Activated CD4-positive, CD25-positive, alpha-beta regulatory T cell treated with anti-CD3 and anti-CD28 coated beads, Interleukin-2, amount 50 U/mL, for 16 hours (primary cell): ENCODE results near the gene MED22.

Source experiments
- DNase-seq: peaks from one replicate; pipeline ENCODE4 v3.0.0-alpha.2; 2020; ENCODE audit warnings: low read depth, low spot score

Gene MED22

DNA sequence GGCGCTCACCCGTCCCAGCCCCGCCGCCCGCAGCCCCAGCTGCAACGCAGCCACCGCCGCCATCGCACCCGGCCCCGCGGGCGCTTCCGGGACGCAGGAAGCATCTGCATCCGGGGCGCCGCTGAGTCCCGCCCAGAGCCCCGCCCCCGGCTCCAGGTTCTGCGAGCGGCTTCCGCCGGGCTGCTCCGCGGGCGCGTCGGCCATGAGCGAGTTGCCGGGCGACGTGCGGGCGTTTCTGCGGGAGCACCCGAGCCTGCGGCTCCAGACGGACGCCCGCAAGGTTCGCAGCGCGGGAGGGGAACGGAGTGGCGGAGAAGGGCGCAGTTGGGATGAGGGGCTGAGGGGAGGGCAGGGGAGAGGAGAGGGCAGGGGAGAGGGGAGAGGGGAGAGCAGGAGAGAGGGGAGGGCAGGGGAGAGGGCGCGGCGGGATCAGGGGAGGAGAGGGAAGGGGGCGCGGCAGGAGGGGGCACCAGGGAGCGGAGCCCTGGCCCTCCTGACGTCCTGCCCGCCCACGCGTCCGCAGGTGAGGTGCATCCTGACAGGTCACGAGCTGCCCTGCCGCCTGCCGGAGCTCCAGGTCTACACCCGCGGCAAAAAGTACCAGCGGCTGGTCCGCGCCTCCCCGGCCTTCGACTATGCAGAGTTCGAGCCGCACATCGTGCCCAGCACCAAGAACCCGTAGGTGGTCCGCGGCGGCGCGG lies 8.6 kb upstream of the MED22 start, which contains the start of the genes SURF1 and SURF2:
Gene SURF1, minus strand, starts transcription at position 97 of the 701 bp plus-strand sequence. Its CDS starts 34 bp downstream, at position 63.
Gene SURF2, plus strand, starts transcription at position 160 of the 701 bp plus-strand sequence. Its CDS starts 43 bp downstream, at position 203.
- peak; percentile 74 for DNase-seq

DNA sequence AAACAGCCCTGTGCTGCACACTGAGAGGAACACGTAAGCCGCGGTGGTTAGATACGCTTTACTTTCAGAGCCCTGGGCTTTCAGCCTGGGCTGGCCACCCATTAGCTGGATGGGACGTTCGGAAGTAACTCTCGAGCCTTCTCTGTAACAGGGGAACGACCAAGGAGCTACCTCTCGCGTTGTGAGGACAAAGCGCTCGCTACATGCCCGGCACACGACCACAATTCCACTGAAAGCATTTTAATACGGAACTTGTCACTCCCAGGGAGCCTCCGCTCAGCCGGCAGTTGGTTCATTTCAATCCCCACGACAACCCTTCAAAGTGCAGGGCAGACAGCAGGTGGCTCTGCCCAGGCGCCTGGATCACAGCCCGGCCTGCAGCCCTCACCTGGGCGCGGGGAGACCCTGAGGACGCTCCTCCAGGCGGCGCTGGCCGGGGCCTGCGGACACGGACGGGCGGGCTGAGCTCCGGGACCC lies 8.0 kb upstream of the MED22 start:
- DNase-seq: no peak

DNA sequence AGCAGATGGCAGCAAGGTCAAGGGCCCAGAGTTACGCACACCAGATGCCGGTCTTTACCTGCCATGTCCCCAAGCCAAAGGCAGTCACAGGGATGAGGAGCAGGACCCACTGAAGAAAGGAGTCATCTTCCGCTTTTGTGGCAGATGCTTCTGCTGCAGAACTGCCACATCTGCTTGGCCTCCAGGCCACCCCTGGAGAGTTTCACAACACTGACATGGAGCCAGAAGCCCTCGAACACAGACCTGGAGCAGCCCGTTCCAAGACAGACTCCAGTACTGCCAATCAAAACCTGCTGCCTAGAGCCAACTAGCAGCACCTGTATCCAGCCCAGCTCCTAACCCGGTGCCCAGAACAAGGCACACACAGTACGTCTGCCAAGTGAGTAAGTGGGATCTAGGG lies 6.8 kb upstream of the MED22 start:
- DNase-seq: no peak

DNA sequence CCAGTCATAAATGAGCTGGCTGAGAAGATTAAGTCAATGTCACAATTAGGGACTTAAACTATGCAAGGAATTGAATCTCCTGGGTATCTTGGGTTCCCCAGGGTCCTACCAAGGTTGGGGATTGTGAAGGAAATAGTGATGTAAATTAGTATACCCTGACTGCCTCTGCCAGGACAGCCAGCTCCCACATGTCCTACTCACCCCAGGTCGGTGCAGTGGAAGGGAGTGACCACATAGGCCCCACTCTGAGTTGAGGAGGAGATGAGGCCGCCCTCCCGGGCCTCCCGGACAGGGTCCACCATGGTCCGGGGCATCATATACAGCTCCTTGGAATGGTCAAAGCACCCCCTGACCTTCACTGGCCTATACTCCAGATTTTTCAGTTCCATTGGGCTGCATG lies 5.6 kb upstream of the MED22 start:
- DNase-seq: no peak

DNA sequence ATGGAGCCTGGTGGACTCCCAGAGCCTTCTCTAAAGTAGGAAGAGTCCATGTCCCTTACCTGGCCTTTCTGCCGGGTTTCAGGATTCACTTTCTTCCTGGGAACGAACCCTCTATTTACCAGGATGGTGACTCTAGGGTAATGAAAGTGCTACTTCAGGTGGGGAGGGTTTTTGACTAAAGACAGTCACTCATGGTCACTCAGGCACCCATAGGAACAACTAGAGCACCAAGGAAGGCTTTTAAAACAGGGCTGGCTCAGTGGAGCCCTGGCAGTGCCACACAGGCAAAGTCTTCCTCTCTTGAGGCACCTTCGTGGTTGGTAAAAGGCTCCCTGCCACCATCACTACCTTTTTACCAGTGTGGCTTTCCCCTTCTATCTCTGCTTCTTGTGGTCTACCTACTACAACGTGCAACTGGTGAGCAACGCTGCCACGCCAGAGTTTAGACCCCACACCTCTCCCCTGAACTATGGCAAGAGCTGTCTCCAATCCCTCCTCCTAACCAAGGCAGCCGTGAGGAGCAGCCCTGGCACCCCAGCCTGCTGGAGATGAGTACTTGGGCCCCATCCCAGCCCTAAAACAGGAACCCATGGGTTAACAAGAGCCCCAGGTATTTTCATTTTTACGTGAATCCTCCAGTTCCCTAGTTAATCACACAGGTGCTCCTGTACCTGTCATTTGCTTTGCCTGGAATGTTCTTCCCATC lies 4.9 kb upstream of the MED22 start:
- no peak for DNase-seq

DNA sequence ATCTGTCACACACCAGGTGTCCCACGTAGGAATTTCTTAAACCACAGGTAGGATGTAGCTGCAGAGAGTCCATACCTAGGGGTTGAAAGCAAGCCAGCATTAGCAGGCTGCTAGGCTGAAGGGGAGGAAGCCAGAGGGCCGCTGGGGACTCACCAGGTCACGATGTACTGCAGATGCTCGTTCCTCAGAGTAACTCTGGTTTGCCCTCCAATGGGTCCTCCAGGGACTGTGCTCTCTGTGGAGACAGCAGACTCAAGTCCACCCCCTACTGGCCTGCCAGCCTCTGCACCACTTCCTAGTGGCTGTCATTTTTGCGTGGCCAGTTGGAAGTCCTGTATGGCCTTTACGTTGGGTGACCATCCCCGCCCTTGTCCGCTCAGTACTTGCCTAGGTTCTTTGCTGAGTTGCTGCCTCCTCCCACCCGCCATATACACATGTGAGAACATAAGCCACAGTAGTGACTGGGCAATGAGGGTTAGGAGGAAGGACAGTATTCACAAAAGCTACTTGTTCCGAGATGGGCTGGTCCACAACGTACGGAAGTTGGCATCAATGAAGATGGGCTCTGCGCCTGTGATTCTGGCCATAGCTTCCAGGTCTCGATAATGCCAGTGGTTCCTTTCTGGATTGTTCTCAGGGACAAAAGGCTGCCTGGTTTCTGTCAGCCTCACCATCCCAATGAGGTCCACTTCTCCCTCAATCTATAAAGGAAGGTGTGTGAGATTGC lies 4.1 kb upstream of the MED22 start:
- DNase-seq: no peak

DNA sequence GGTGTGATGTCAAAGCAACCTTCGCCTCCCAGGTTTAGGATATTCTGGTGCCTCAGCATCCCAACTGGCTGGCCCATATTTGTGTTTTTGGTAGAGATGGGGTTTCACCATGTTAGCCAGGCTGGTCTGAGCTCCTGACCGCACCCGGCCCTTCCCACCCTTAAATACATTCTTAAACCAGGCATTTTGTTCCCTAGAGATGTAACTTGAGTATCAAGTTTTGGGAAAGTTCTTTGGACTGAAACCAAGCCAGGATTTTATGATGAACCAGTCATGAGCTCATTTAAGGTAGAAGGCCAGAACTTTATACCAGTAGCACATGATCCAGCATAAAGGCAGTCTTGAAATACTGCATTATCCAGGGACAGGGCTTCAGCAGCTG lies 3.6 kb upstream of the MED22 start:
- no peak for DNase-seq

DNA sequence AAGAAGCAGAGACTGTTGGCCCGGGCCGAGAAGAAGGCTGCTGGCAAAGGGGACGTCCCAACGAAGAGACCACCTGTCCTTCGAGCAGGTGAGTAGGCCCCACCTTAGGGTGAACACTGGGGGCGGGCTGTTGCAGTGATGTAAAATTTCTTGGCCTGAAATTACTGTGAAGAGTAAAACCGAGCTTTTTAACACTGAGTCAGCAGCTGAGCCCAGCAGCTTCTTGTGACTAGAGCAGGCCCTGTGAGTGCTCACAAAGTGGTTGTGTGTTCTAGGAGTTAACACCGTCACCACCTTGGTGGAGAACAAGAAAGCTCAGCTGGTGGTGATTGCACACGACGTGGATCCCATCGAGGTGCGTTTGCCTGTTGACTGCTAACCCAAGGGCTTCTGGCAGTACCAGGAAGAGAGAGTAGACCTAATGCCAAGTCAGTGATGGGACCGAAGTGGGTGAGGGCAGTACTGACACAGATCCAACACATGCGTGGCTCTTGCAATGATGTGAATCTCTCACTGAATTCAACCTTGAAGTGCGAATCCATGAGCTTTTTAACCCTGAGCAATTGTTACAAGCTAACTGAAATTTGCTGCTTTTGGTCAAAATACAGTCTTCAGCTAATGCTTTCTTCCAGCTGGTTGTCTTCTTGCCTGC lies 2.2 kb upstream of the MED22 start:
- no peak for DNase-seq

DNA sequence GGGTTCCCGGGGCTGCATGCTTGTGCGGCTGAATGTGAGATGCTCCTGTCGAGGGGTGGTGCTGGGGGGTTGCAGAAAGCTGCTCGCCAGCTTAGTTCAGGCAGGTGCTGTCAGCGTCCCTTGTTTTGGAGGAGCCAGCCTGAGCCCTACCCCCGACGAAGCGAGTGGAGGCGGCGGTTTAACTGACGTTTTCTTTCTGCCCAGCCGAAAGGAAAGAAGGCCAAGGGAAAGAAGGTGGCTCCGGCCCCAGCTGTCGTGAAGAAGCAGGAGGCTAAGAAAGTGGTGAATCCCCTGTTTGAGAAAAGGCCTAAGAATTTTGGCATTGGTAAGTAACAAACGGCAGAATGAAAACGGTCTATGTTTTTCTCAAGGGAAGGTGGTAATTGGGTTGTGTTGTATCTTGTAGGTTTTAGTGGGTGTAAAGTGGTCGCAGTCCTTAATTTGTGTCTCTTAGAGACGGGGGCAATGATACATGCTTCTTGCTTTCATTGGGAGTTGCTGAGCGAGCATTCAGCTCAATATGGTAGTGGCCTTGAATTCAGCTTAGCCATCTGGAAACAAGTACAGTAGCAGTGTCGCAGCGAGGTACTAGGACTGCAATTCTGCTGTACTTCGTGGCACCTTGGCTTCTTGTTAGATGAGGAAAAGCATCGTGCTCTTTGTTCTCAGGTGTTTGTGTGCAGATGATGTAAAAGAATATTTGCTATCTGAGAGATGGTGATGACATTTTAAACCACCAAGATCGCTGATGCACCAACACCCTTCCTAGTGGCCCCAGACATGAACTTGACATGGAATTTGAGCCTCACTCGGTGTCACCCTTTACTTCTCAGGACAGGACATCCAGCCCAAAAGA lies 1.0 kb upstream of the MED22 start:
- no peak for DNase-seq

DNA sequence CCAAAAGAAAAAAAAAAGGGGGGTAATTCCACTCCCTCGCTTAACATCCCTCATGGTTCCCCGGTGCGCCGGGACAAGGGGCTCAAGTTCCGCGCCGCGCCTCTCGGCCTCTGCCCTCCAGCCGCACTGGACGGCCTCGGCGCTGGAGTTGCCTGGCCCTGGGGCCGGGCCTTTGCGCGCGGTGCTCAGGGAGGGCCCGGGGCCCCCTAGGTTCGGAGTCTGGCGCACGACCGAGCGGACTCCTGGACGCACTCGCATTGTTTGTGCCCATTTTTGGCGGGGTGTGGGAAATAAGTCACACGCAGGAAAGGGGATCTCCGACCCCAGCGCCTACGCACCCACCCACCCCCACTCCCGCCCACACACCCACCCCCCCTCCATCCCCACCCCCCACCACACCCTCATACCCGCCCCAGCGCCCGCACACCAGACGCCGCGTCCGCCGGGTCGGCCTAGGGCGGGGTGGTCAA lies 381 bp downstream of the MED22 start:
- no peak for DNase-seq

DNA sequence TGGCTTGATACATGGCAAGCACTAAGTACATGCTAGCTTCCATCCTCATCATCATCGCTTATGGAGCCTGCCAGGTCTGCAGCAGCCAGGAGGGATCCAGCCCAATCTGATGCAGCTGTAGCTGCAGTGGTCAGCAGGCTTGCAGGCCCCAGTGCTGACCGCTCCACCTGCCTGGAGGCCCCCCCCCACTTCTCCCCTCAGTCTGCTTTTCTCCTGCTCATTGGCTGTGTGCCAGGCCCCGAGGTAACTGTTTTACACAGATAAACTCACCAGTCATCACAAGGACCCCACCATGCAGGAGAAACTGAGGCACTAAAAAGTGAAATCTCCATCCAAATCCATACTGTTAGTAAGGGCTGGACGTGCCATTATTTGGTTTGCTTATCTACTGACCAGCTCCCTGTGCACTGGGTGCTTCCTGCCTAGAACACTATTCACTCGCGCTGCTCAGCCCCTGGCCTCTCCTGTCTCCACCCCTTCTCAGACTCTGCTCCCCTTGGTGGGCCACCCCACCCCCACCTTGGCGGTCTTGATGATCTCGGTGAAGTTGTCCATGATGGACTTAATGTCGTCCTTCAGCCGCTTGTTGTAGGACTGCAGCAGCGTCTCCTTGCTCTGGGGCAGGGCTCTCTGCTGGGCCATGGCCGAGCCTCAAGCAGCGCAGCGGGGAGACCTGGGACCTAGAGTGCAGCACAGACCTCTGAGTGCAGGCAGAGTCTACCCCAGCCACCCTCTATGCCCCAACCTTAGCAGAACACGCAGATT lies 1.7 kb downstream of the MED22 start:
- DNase-seq: no peak

DNA sequence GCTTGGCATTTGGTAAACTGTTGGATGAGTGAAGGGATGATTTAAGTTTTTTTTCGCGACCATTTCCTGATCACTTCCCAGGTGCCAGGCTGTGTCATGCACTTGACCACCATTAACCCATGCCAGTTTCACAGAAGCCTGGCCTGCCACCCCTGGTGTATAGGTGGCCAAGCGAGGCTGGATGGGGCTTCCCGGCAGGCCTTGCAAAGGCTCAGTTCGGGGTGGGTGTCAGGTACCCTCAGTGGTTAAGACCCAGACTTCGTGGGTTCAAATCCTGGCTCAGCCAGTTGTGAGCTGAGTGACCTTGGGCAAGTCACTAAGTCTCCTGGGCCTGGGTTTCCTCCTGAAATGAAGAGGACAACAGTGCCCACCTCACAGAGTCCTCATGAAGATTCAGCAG lies 2.3 kb downstream of the MED22 start:
- no peak for DNase-seq

DNA sequence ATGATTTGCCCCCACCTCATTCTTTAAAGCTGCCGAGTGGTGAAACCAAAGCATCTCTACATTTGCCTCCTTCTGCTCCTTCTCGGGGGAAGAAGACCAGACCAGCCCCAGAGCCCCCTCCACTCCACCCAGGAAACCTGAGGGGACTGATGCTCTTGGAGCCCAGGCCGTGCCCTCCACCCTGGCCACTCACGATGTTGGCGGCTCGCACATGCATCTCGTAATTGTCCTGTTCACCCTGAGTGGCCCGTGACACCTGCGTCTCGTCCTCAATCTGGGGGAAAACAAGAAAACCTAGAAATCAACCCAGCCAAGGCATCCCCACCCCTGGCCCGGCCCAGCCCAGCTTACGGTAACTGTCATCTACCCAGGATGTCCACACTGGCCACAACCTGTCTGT lies 3.0 kb downstream of the MED22 start:
- DNase-seq: no peak

DNA sequence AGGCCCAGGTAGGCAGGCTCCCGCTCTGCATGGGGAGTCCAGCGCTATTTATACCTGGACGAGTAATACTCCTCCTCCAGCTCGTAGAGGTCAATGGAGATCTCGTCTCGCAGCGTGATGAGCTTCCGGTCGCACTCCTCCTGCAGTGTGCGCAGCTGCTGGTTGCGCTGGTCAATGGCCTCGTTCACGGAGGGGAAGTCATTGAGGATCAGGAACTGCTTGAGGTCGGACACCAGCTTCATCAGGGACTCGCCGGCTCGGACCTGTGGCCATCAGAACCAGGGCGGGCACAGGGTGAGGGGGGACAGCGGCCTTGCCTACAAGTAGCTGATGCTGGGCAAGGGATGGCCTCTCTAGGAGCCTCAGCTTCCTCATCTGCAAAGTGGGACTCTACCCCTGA lies 3.9 kb downstream of the MED22 start:
- no peak for DNase-seq

DNA sequence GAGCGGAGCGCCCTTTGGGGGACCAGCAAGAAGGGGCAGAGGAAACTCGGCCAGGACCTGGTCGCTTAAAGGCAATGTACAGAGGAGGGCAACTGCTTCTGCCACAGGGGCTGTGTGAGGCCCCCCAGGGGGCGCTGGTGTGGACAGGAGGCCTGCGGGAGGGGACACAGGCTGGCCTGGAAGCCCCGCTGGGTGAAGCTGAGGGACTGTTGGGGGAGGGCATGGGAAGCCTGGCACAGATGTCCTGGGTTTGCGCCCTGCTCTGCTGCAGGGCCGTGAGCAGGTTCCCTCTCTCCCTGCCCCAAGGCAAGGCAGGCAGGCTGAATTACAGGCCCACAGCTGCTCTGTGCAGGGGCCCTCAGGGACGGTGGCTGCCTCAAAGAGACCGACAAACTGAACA lies 5.4 kb downstream of the MED22 start:
- no peak for DNase-seq

DNA sequence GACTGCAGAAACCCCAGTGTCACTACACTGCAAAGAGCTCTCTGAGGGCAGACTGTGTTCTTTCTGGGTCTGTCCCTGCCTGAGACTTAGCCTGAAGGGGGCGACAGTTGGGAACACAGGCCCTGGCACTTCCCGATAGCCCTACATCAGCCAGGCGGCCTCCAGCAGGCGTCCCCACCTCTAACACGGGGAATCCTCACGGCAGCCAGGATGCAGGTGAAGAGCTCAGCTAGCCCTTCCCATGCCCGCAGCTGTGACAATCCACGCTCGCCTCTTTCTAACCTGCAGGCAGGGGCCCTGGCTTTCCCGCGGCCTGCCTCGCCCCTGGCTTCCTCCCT lies 5.9 kb downstream of the MED22 start:
- DNase-seq: no peak

DNA sequence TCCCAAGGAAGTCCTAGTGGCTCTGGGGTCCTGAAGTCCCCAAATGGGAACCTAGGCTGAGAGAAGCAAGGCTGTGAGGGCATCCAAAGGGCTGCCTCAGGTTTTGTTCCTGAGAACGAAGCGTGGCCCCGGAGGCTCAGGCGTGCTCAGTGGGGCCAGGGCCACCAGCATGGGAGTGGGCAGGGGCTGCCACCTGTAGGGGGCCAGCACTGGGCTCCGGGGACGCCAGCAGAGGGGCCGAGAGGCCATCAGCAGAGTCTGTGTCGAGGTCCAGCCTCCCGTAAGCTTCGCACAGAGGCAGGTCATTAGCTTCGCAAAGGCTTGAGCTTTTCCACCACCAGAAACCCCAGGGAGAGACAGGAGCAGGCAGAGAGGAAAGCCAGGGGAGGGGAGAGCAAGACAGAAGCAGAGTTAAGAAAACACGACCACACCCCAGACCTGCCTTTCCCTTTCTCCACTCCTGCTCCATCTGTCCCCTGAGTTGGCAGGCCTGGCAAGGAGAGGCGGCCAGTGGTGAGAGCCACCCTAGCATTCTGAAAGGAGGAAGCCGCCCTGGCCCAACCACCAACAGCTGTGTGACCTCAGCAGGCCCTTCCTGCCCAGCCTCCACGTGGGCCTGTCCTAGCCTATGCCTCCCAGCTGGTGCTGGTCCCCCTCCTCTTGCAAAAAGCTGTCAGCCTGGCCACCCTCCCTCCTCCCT lies 6.4 kb downstream of the MED22 start:
- DNase-seq: no peak

DNA sequence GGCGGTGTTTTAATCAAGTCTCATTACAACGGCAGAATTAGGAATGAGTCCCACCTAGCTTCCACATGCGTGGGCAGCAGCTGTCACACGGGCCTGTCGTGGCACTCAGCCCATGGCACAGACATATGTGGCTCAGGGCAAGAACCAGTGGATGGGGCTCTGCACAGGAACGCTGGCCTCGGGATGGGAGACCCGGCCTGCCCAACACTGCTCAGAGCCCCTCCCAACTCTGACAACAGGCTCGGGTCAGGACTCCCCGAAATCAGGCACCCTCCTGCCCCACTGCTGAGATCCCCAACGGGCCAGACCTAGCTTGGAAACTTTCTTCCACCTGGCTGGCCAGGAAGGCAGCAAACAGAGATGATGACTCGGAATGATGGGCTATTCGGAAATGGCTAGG lies 7.0 kb downstream of the MED22 start:
- DNase-seq: no peak

DNA sequence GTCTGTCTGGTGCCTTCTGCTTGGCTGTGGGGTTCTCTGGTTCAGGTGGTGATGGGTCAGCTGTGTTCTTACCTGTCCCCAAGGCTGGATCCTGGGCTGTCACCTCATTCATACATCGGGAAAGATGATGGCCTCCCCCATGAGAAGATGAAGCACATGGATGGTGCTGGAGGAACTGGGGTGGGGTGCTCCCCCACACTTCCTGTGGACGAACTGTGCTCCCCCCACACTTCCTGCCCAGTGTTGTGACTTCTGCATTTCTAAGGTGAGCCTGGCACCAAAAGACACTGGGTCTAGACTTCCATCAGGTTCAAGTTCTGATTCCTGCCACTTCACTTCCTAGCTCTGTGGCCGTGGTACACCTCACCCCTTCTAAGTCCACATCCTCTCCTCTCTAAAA lies 7.7 kb downstream of the MED22 start:
- DNase-seq: no peak

DNA sequence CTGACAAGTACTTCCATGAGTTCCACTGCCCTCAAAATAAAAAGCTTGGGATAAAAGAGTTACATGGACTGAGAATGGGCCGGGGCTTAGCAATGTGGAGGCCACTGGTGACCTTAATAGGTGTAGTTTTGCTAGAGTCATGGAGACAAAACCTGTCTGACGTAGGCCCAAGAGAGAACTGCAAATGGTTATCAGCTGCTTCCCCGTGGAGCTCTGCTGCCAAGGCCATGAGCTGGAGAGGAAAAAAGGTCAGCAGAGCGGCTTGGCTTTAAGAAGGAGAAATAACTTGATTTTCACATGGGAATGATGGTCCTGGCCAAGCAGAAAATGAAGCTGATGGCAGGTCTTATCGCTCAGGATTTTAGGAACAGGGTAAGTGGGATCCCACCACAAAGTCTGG lies 8.3 kb downstream of the MED22 start:
- no peak for DNase-seq
